Testis (tissue), 2 donors: ENCODE measurements around the gene MTA3.
"Not testable (repeated sequence)": the region's sequence is repeated elsewhere in the genome, so short reads cannot be mapped to it uniquely, and the experiment has no call there.

ENCODE experiments used
- POLR2A ChIP-seq: fragments of 450-650 bp; IDR thresholded peaks from one replicate; pipeline ENCODE4 v1.6.1; 2017; ENCODE audit warnings: antibody characterized with exemption, mild to moderate bottlenecking, moderate library complexity
- TF ChIP-seq, protein P1 (sequence below), 3 experiments: fragments of 450-650 bp in 2 of 3; fragments of 200-600 bp in 1 of 3; sonication (generic) in 1 of 3; IDR thresholded peaks; one replicate each; pipeline ENCODE4 v1.5.1; 2016 to 2019; ENCODE audit warnings: antibody characterized with exemption in 3 of 3, mild to moderate bottlenecking in 2 of 3, moderate library complexity in 1 of 3

DNA sequence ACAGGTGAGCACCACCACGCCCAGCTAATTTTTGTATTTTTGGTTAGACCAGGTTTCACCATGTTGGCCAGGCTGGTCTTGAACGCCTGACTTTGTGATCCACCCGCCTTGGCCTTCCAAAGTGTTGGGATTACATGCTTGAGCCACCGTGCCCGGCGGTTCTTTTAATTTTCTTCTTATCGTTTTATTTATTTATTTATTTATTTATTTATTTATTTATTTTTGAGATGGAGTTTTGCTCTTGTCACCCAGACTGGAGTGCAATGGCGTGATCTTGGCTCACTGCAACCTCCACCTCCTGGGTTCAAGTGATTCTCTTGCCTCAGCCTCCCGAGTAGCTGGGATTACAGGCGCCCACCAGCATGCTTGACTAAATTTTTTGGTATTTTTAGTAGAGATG, 59.6 kb downstream of the MTA3 start:
- TF ChIP-seq, protein P1, sequence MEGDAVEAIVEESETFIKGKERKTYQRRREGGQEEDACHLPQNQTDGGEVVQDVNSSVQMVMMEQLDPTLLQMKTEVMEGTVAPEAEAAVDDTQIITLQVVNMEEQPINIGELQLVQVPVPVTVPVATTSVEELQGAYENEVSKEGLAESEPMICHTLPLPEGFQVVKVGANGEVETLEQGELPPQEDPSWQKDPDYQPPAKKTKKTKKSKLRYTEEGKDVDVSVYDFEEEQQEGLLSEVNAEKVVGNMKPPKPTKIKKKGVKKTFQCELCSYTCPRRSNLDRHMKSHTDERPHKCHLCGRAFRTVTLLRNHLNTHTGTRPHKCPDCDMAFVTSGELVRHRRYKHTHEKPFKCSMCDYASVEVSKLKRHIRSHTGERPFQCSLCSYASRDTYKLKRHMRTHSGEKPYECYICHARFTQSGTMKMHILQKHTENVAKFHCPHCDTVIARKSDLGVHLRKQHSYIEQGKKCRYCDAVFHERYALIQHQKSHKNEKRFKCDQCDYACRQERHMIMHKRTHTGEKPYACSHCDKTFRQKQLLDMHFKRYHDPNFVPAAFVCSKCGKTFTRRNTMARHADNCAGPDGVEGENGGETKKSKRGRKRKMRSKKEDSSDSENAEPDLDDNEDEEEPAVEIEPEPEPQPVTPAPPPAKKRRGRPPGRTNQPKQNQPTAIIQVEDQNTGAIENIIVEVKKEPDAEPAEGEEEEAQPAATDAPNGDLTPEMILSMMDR (IDR thresholded peaks at IDR 0.05) = not testable (repeated sequence)
- not testable (repeated sequence) for TF ChIP-seq POLR2A
